Pons (tissue), 1 donor: ENCODE data around the gene PPIF.

ENCODE experiments used
- DNase-seq: peaks from one replicate; pipeline ENCODE4 v3.0.0-alpha.2; 2016; ENCODE audit warnings: low spot score

Gene PPIF

GRCh38 chr10:79347226-79347893 is at the start of gene PPIF:
PPIF (plus strand) TSS chr10:79347469; CDS start chr10:79347549, 80 bp downstream.
- peak; percentile 92 for DNase-seq

- no peak for DNase-seq
Measured at GRCh38 chr10:79298403-79299244, 48.6 kb upstream of the PPIF start.

- no peak for DNase-seq
Measured at GRCh38 chr10:79299397-79300241, 47.6 kb upstream of the PPIF start.

- DNase-seq: no peak
Measured at GRCh38 chr10:79300711-79301110, 46.6 kb upstream of the PPIF start.

- no peak for DNase-seq
Measured at GRCh38 chr10:79301754-79302530, 45.3 kb upstream of the PPIF start.

- DNase-seq: no peak
Measured at GRCh38 chr10:79303631-79304478, 43.4 kb upstream of the PPIF start.

GRCh38 chr10:79304479-79305087 is 42.7 kb upstream of the PPIF start:
- DNase-seq: no peak

GRCh38 chr10:79305515-79305914 is 41.8 kb upstream of the PPIF start:
- DNase-seq: no peak

GRCh38 chr10:79305988-79306387 is 41.3 kb upstream of the PPIF start:
- DNase-seq: no peak

- no peak for DNase-seq
Measured at GRCh38 chr10:79306644-79307220, 40.5 kb upstream of the PPIF start.

GRCh38 chr10:79308016-79308415 is 39.3 kb upstream of the PPIF start:
- no peak for DNase-seq

- DNase-seq: no peak
Measured at GRCh38 chr10:79308969-79309665, 38.2 kb upstream of the PPIF start.

GRCh38 chr10:79310200-79310865 is 36.9 kb upstream of the PPIF start:
- DNase-seq: no peak

- DNase-seq: no peak
Measured at GRCh38 chr10:79310911-79311573, 36.2 kb upstream of the PPIF start.

- DNase-seq: peak; percentile 66
Measured at GRCh38 chr10:79311581-79312407, 35.5 kb upstream of the PPIF start.

GRCh38 chr10:79312601-79313187 is 34.6 kb upstream of the PPIF start:
- DNase-seq: no peak

GRCh38 chr10:79313320-79313719 is 33.9 kb upstream of the PPIF start:
- DNase-seq: no peak
